K562 (cell line): ENCODE measurements around the gene NIPBL. TPM values are rescaled to one million over a fixed set of nuclear protein-coding genes. Genes with fewer than 3 reads are reported as not detected.

Experiments used
- CREBBP ChIP-seq: IDR thresholded peaks from one replicate; pipeline ENCODE4 v1.6.1; 2012; ENCODE audit warnings: low read depth, mild to moderate bottlenecking, control low read depth, inconsistent platforms, low read length
- DDX20 ChIP-seq: fragments of 450-650 bp; IDR thresholded peaks from 2 replicates; pipeline ENCODE4 v1.6.1; 2016; ENCODE audit warnings: missing genetic modification characterization, low read depth, mild to moderate bottlenecking, missing compliant biosample characterization, moderate library complexity
- HDAC3 ChIP-seq: fragments of 450-650 bp; IDR thresholded peaks from 2 replicates; pipeline ENCODE4 v1.6.1; 2018; ENCODE audit warnings: borderline replicate concordance, mild to moderate bottlenecking, moderate library complexity; ENCODE audit not compliant: partially characterized antibody
- LCOR ChIP-seq: sonication (generic); formaldehyde crosslinking; IDR thresholded peaks from 2 replicates; pipeline ENCODE4 v1.8.0; 2022; ENCODE audit warnings: mild to moderate bottlenecking, missing genetic modification reagents
- MBD2 ChIP-seq: sonication (generic); IDR thresholded peaks from 2 replicates; pipeline ENCODE4 v1.6.1; 2016; ENCODE audit warnings: low read depth, borderline replicate concordance
- PCBP2 ChIP-seq: fragments of 200-400 bp; formaldehyde crosslinking; IDR thresholded peaks from 2 replicates; pipeline ENCODE4 v1.6.1; 2018; ENCODE audit warnings: low read length, low read depth, mild to moderate bottlenecking, moderate library complexity; ENCODE audit not compliant: poor library complexity, severe bottlenecking
- PRMT5 ChIP-seq: sonication (generic); formaldehyde crosslinking; IDR thresholded peaks from 2 replicates; pipeline ENCODE4 v1.5.0; 2020; ENCODE audit warnings: missing genetic modification reagents
- ZKSCAN3 ChIP-seq: fragments of 250-450 bp; sonication (Bioruptor Pico); IDR thresholded peaks from 2 replicates; pipeline ENCODE4 v1.4.0; 2020
- polyA plus RNA-seq, 8 experiments: library from polyadenylated mRNA; depleted of rRNA in 4 of 8; stranded (reverse) in 5 of 8; unstranded in 3 of 8; fragments of >200 nt; fragmentation: Nextera tagmentation in 2 of 8; fragmentation: Illumina TruSeq in 1 of 8; extraction: Ambion mirVana in 2 of 8; extraction: Trizol in 1 of 8; gene quantifications; 2 replicates each; pipeline versions ENCODE4 v1.2.1 to v1.2.3, GENCODE V29; 2011 to 2014; ENCODE audit warnings: inconsistent platforms in 1 of 8, missing spikeins in 1 of 8
- total RNA-seq, 7 experiments: library from RNA; depleted of rRNA in 6 of 7; stranded (reverse); fragments of >200 nt in 6 of 7; fragmentation: Illumina TruSeq in 2 of 7; extraction: Trizol in 2 of 7; gene quantifications; 2 replicates each; pipeline versions ENCODE4 v1.2.1 to v1.2.3, GENCODE V29; 2011 to 2021; ENCODE audit warnings: low replicate concordance in 1 of 7
- TF ChIP-seq, protein P1 (sequence below): fragments of 450-650 bp; IDR thresholded peaks from 2 replicates; pipeline ENCODE4 v1.6.1; 2016; ENCODE audit warnings: low read depth
- TF ChIP-seq, protein P2 (sequence below): fragments of 450-650 bp; IDR thresholded peaks from 2 replicates; pipeline ENCODE4 v1.6.1; 2016; ENCODE audit warnings: mild to moderate bottlenecking
- TF ChIP-seq, protein P3 (sequence below): IDR thresholded peaks from 3 replicates; pipeline ENCODE4 v1.6.1; 2011; ENCODE audit warnings: borderline replicate concordance, mild to moderate bottlenecking; ENCODE audit not compliant: insufficient read length, insufficient read depth
- TF ChIP-seq, protein P4 (sequence below): fragments of 250-450 bp; sonication (Bioruptor Pico); IDR thresholded peaks from 2 replicates; pipeline ENCODE4 v1.4.0; 2020; ENCODE audit warnings: mild to moderate bottlenecking, moderate library complexity, borderline replicate concordance

Gene NIPBL
- total and polyA plus RNA-seq, 9 of the 15 experiments (the other 6 are each of a cell fraction or from before 2014, with no cell fraction given), result 12.9 to 56.7 (median 38.9) TPM

DNA sequence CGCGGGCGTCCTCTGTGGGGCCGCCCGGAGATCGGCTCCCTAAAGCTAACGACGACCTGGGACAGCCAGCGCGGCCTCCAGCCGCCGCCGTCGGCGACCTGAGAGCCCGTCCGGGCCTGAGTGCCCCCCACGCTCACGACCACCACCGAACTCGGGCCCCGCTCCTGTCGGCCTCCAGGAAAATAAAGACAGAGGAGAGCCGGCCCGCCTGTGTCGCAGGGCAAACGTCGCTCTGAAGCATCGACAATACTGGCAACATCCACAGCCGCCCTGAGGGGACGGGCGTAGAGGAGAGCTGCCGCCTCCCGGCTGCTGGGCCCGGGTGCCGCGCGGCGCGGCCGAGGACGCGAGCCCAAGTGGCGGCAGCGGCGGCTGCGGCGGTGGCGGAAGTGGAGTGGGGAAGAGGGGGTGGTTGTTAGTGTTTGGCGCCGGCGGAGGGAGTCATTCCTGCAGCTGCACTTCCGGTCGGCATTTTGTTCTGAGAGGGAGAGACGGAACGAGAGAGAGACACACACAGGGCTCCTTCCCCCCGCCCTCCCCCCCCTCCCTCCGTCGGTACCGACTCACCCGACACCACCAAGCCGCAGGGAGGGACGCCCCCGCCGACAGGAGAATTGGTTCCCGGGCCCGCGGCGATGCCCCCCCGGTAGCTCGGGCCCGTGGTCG, at the start of gene NIPBL (continued):
- TF ChIP-seq, protein P1, sequence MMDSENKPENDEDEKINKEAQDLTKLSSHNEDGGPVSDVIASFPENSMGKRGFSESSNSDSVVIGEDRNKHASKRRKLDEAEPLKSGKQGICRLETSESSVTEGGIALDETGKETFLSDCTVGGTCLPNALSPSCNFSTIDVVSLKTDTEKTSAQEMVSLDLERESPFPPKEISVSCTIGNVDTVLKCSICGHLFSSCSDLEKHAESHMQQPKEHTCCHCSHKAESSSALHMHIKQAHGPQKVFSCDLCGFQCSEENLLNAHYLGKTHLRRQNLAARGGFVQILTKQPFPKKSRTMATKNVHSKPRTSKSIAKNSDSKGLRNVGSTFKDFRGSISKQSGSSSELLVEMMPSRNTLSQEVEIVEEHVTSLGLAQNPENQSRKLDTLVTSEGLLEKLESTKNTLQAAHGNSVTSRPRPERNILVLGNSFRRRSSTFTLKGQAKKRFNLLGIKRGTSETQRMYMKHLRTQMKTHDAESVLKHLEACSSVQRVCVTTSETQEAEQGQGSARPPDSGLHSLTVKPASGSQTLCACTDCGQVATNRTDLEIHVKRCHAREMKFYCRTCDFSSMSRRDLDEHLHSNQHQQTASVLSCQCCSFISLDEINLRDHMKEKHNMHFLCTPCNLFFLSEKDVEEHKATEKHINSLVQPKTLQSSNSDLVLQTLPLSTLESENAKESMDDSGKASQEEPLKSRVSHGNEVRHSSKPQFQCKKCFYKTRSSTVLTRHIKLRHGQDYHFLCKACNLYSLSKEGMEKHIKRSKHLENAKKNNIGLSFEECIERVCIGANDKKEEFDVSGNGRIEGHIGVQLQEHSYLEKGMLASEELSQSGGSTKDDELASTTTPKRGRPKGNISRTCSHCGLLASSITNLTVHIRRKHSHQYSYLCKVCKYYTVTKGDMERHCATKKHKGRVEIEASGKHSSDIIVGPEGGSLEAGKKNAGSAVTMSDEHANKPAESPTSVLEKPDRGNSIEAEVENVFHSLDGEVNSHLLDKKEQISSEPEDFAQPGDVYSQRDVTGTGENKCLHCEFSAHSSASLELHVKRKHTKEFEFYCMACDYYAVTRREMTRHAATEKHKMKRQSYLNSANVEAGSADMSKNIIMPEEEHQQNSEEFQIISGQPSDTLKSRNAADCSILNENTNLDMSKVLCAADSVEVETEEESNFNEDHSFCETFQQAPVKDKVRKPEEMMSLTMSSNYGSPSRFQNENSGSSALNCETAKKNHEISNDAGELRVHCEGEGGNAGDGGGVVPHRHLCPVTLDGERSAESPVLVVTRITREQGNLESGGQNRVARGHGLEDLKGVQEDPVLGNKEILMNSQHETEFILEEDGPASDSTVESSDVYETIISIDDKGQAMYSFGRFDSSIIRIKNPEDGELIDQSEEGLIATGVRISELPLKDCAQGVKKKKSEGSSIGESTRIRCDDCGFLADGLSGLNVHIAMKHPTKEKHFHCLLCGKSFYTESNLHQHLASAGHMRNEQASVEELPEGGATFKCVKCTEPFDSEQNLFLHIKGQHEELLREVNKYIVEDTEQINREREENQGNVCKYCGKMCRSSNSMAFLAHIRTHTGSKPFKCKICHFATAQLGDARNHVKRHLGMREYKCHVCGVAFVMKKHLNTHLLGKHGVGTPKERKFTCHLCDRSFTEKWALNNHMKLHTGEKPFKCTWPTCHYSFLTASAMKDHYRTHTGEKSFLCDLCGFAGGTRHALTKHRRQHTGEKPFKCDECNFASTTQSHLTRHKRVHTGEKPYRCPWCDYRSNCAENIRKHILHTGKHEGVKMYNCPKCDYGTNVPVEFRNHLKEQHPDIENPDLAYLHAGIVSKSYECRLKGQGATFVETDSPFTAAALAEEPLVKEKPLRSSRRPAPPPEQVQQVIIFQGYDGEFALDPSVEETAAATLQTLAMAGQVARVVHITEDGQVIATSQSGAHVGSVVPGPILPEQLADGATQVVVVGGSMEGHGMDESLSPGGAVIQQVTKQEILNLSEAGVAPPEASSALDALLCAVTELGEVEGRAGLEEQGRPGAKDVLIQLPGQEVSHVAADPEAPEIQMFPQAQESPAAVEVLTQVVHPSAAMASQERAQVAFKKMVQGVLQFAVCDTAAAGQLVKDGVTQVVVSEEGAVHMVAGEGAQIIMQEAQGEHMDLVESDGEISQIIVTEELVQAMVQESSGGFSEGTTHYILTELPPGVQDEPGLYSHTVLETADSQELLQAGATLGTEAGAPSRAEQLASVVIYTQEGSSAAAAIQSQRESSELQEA, result no peak
- no peak for TF ChIP-seq PCBP2
- TF ChIP-seq, protein P2, sequence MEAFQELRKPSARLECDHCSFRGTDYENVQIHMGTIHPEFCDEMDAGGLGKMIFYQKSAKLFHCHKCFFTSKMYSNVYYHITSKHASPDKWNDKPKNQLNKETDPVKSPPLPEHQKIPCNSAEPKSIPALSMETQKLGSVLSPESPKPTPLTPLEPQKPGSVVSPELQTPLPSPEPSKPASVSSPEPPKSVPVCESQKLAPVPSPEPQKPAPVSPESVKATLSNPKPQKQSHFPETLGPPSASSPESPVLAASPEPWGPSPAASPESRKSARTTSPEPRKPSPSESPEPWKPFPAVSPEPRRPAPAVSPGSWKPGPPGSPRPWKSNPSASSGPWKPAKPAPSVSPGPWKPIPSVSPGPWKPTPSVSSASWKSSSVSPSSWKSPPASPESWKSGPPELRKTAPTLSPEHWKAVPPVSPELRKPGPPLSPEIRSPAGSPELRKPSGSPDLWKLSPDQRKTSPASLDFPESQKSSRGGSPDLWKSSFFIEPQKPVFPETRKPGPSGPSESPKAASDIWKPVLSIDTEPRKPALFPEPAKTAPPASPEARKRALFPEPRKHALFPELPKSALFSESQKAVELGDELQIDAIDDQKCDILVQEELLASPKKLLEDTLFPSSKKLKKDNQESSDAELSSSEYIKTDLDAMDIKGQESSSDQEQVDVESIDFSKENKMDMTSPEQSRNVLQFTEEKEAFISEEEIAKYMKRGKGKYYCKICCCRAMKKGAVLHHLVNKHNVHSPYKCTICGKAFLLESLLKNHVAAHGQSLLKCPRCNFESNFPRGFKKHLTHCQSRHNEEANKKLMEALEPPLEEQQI, result no peak
- no peak for TF ChIP-seq DDX20 (tag)
- TF ChIP-seq HDAC3, result no peak
- TF ChIP-seq, protein P3, sequence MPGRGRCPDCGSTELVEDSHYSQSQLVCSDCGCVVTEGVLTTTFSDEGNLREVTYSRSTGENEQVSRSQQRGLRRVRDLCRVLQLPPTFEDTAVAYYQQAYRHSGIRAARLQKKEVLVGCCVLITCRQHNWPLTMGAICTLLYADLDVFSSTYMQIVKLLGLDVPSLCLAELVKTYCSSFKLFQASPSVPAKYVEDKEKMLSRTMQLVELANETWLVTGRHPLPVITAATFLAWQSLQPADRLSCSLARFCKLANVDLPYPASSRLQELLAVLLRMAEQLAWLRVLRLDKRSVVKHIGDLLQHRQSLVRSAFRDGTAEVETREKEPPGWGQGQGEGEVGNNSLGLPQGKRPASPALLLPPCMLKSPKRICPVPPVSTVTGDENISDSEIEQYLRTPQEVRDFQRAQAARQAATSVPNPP, result no peak
- no peak for TF ChIP-seq CREBBP
- no peak for TF ChIP-seq LCOR (CRISPR knock-in tag)
- TF ChIP-seq, protein P4, sequence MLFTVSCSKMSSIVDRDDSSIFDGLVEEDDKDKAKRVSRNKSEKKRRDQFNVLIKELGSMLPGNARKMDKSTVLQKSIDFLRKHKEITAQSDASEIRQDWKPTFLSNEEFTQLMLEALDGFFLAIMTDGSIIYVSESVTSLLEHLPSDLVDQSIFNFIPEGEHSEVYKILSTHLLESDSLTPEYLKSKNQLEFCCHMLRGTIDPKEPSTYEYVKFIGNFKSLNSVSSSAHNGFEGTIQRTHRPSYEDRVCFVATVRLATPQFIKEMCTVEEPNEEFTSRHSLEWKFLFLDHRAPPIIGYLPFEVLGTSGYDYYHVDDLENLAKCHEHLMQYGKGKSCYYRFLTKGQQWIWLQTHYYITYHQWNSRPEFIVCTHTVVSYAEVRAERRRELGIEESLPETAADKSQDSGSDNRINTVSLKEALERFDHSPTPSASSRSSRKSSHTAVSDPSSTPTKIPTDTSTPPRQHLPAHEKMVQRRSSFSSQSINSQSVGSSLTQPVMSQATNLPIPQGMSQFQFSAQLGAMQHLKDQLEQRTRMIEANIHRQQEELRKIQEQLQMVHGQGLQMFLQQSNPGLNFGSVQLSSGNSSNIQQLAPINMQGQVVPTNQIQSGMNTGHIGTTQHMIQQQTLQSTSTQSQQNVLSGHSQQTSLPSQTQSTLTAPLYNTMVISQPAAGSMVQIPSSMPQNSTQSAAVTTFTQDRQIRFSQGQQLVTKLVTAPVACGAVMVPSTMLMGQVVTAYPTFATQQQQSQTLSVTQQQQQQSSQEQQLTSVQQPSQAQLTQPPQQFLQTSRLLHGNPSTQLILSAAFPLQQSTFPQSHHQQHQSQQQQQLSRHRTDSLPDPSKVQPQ, result no peak
- no peak for TF ChIP-seq PRMT5 (CRISPR knock-in tag)
- peak; percentile 42; the same call in 1 of the 2 replicates for TF ChIP-seq MBD2
- TF ChIP-seq ZKSCAN3 (CRISPR knock-in tag), result no peak
